ENCODE data around the gene DTX4. TPM values are rescaled to one million over a fixed set of nuclear protein-coding genes. Genes with fewer than 3 reads are reported as not detected.

DTX4 gene
- total RNA-seq, 4 donors from 2014 or later = 3.1 to 8.8 (median 4.5) TPM

GRCh38 chr11:59183771-59184170, 11.8 kb downstream of the DTX4 start:
- H3K9me3 ChIP-seq = no peaks in the 10 kb centered on the region
- peak overlapping the region in 2 of 4 donors; percentile 20 to 50 for H3K27ac ChIP-seq (replicated peaks in 1 of 4)
- H3K27me3 ChIP-seq = no peaks in the 10 kb centered on the region
- intact Hi-C loops (cut with DNase I) = no loop called here
- peaks cover 3 to 14% (median 8%) of the 10 kb centered on the region in 4 donors for H3K36me3 ChIP-seq
- TF ChIP-seq EP300 (IDR thresholded peaks at IDR 0.05) (no peak), POLR2AphosphoS5 (IDR thresholded peaks at IDR 0.05) (peak in 1 of 2 donors; percentile 55)
- 50% methylated on average over 1 of the region's 1 CpG for WGBS
- DNase-seq (ENCODE audit: extremely low spot score) = no peak
- peaks cover 3 to 43% (median 30%) of the 10 kb centered on the region in 4 donors for H3K4me1 ChIP-seq
- H3K4me3 ChIP-seq = no peak overlapping the region

DNA sequence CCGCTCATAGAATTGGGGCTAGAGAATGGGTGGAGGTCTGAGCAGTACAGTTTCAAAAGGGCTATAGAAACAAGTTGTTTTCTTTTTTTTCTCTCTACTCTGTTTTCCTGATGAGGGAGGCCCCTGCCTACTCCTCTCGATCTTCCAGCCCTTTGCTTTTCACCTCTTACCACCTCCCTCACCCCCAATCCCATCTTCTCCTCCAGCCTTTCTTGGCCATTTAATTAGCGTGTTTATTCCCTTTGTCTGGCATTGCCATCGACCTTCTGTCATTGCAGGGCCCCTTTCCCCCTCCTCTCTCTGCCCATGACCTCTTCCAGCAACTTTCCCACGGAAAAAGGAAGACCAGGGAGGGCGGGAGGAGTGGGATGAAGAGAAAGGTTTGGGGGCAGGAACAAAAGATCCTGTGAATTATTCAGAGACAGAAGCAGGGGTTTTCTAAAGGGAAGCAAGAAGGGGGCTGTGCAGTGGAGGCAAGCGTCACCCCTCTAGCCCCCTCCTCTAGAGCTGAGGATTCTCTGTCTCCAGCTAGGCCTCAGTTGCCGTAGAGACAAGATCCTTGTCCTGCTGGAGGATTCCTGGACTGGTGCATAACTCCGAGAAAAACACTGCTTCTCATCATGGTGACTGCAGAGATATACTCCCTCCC, 12.9 kb downstream of the DTX4 start:
- H3K4me1 ChIP-seq = peaks cover 6 to 47% (median 30%) of the 10 kb centered on the region in 4 donors
- peaks cover 3 to 14% (median 10%) of the 10 kb centered on the region in 4 donors for H3K36me3 ChIP-seq
- H3K9me3 ChIP-seq = no peaks in the 10 kb centered on the region
- H3K4me3 ChIP-seq = no peak overlapping the region
- TF ChIP-seq CTCF (IDR thresholded peaks at IDR 0.05) = no peak
- TF ChIP-seq EP300 (IDR thresholded peaks at IDR 0.05) = no peak
- TF ChIP-seq POLR2A (IDR thresholded peaks at IDR 0.05; ENCODE audit: low read depth) = no peak
- TF ChIP-seq POLR2AphosphoS5 (IDR thresholded peaks at IDR 0.05) = no peak
- H3K27me3 ChIP-seq = no peaks in the 10 kb centered on the region
- no peak for DNase-seq (ENCODE audit: extremely low spot score)
- H3K27ac ChIP-seq (replicated peaks in 1 of 4) = peak overlapping the region in 1 of 4 donors; percentile 50
- intact Hi-C loops (cut with DNase I) = no loop called here
- WGBS = 72% methylated on average over 9 of the region's 9 CpGs

- no peaks in the 10 kb centered on the region for H3K9me3 ChIP-seq
- peaks cover 7 to 50% (median 30%) of the 10 kb centered on the region in 4 donors for H3K4me1 ChIP-seq
- WGBS = 69% methylated on average over 5 of the region's 5 CpGs
- no peak overlapping the region for H3K4me3 ChIP-seq
- no peak for DNase-seq (ENCODE audit: extremely low spot score)
- peaks cover 3 to 14% (median 10%) of the 10 kb centered on the region in 4 donors for H3K36me3 ChIP-seq
- TF ChIP-seq EP300 (IDR thresholded peaks at IDR 0.05) = no peak
- TF ChIP-seq CTCF (IDR thresholded peaks at IDR 0.05) = no peak
- TF ChIP-seq POLR2A (IDR thresholded peaks at IDR 0.05; ENCODE audit: low read depth) = no peak
- TF ChIP-seq POLR2AphosphoS5 (IDR thresholded peaks at IDR 0.05) = no peak
- H3K27ac ChIP-seq (replicated peaks in 1 of 4) = peak overlapping the region in 1 of 4 donors; percentile 50
- intact Hi-C loops (cut with DNase I) = no loop called here
- no peaks in the 10 kb centered on the region for H3K27me3 ChIP-seq
Observed at GRCh38 chr11:59185386-59185945, 13.5 kb downstream of the DTX4 start.

DNA sequence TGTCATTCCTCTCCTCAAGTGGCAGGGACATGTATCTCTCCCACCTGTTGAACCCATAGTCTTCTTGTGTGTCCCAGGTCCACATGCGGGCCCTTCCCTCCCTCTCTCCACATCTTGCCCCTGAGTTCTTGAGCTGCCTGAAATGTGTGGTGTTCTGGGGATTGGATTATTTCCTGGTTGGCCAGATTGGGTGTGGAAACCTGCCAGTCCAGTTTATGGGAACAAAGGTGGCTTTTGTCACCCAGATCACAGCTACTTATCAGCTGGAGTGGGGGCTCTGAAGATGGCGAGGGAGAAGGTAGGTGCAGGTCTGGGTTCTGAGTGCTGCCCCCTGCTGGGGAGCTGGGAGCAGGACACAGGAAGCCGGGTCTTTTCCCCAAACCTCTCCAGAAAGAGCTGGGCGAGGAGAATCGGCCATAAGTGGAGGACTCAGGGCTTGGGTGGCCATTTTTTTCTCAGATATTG, 14.2 kb downstream of the DTX4 start:
- WGBS = 78% methylated on average over 5 of the region's 5 CpGs

More for the DNA sequence above, 14.2 kb downstream of the DTX4 start:
- Histone ChIP-seq H3K4me1 (peaks cover 7 to 50% (median 30%) of the 10 kb centered on the region in 4 donors), H3K27ac (replicated peaks in 1 of 4) (peak overlapping the region in 1 of 4 donors; percentile 28), H3K9me3 (no peaks in the 10 kb centered on the region), H3K4me3 (no peak overlapping the region), H3K36me3 (peaks cover 3 to 19% (median 12%) of the 10 kb centered on the region in 4 donors), H3K27me3 (no peaks in the 10 kb centered on the region)
- DNase-seq (ENCODE audit: extremely low spot score) = no peak
- intact Hi-C loops (cut with DNase I) = no loop called here
- no peak for TF ChIP-seq POLR2A (IDR thresholded peaks at IDR 0.05; ENCODE audit: low read depth)
- peak; percentile 25 to 43 (median 30) for TF ChIP-seq CTCF (IDR thresholded peaks at IDR 0.05)
- no peak for TF ChIP-seq POLR2AphosphoS5 (IDR thresholded peaks at IDR 0.05)

All from esophagus muscularis mucosa (tissue), 4 donors.